Adrenal gland (tissue), 12 donors: ENCODE results near the gene TBCK. TPM values are rescaled to one million over a fixed set of nuclear protein-coding genes. Genes with fewer than 3 reads are reported as not detected.

Experiments
- DNase-seq, 7 donors: peaks; one replicate each; pipeline ENCODE4 v3.0.0-alpha.2; 2019 to 2020
- H3K27ac ChIP-seq, 5 donors: fragments of 200-600 bp; sonication (generic) in 4 of 5; 1 replicate in 3 of 5; 2 replicates in 2 of 5; pipeline versions ENCODE4 v1.5.1 to v1.8.0; 2016 to 2020; ENCODE audit warnings: mild to moderate bottlenecking in 1 of 5
- H3K27me3 ChIP-seq: fragments of 200-600 bp; 2 replicates; pipeline ENCODE4 v1.8.0; 2021
- H3K36me3 ChIP-seq, 2 donors: fragments of 200-600 bp; replicated peaks in 1 of 2; 1 replicate in 1 of 2; 2 replicates in 1 of 2; pipeline versions ENCODE4 v1.5.1 to v1.8.0; 2018 to 2022
- H3K4me1 ChIP-seq, 2 donors: fragments of 200-600 bp; replicated peaks in 1 of 2; 1 replicate in 1 of 2; 2 replicates in 1 of 2; pipeline versions ENCODE4 v1.5.1 to v1.8.0; 2018 to 2021
- H3K4me3 ChIP-seq, 4 donors: fragments of 200-600 bp; sonication (generic) in 3 of 4; one replicate each; pipeline ENCODE4 v1.5.1; 2016 to 2018
- H3K9me3 ChIP-seq, 3 donors: fragments of 200-600 bp; sonication (generic) in 1 of 3; replicated peaks in 1 of 3; 1 replicate in 2 of 3; 2 replicates in 1 of 3; pipeline versions ENCODE4 v1.5.1 to v1.8.0; 2016 to 2021
- POLR2A ChIP-seq, 2 donors: fragments of 450-650 bp; IDR thresholded peaks; one replicate each; pipeline ENCODE4 v1.6.1; 2017; ENCODE audit warnings: antibody characterized with exemption in 2 of 2, mild to moderate bottlenecking in 2 of 2, moderate library complexity in 1 of 2
- WGBS, 4 donors: extraction: QIAGEN DNeasy Blood & Tissue Kit in 2 of 4; methylation state at CpG; one replicate each; pipeline versions ENCODE4 v1.1.5 to v1.1.7; 2013 to 2017; 5-methylcytosine and 5-hydroxymethylcytosine counted together
- intact Hi-C, 2 donors: fragments of 100-400 bp; cut with DNase I; formaldehyde crosslinking; loops; one replicate each; pipeline versions ENCODE4 v1.14.1 to v1.15.0; 2022 to 2023
- polyA plus RNA-seq, 3 donors: library from polyadenylated mRNA; stranded (reverse); fragments of 200-250 nt in 2 of 3; fragments of 350-450 nt in 1 of 3; fragmentation: Illumina TruSeq in 1 of 3; extraction: RNeasy Lipid Tissue Mini Kit (QIAGEN cat#74804) in 1 of 3; gene quantifications; one replicate each; pipeline ENCODE4 v1.2.3, GENCODE V29; 2013 to 2014
- total RNA-seq, 9 donors: library from RNA; depleted of rRNA in 4 of 9; stranded (reverse); fragments of >200 nt in 4 of 9; fragments of 120-200 nt in 1 of 9; fragmentation: NEBNext Ultra II Directional in 1 of 9; extraction: Animal tissue kit (Norgen Biotek cat#: 25700) in 1 of 9; gene quantifications; one replicate each; pipeline versions ENCODE4 v1.1.0 to v1.2.4, GENCODE V29; 2013 to 2023
- TF ChIP-seq, protein P1 (sequence below), 6 experiments: fragments of 450-650 bp in 4 of 6; fragments of 200-600 bp in 2 of 6; sonication (generic) in 1 of 6; IDR thresholded peaks; 1 replicate in 5 of 6; 2 replicates in 1 of 6; pipeline versions ENCODE4 v1.5.1 to v1.8.0; 2016 to 2021; ENCODE audit warnings: antibody characterized with exemption in 6 of 6, mild to moderate bottlenecking in 2 of 6, moderate library complexity in 1 of 6
- donor health status: healthy with polysubstance abuse.
- donor health status: Bipolar disorder and iron deficiency.
- donor health status: DM: yes; HTN: yes; CAD: no.
- donor health status: DM: no; HTN: no; CAD: no.
- donor health status: DM: no; HTN: no; CAD: no.
- donor health status: DM: yes; HTN: yes; CAD: no.

Gene TBCK
- total and polyA plus RNA-seq, 12 donors = 12.6 to 76.3 (median 39.8) TPM

DNA sequence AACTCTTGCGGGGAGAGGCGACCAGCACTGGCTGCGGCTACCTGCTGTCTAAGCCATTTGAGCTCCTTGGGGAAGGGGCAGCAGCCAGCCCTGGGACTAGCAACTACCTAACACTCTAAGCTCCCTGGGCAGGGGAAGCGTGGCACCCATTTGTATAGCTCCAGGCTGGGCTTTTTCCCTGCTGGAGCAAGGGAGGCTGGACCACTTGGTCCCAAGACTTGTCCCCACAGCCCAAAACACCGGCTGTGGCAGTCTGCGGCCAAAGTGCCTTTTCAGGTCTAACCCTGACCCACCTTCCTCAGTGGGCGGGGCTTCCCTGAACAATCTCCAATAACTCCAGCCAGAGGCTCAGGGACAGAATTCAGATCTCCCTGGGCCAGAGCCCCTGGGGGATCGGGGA, 232.9 kb downstream of the TBCK start:
- no peak for DNase-seq
- no peak overlapping the region for H3K4me3 ChIP-seq
- H3K27ac ChIP-seq = no peak overlapping the region
- no peaks in the 10 kb centered on the region for H3K27me3 ChIP-seq
- intact Hi-C loops = no loop called here
- H3K4me1 ChIP-seq = no peaks in the 10 kb centered on the region
- TF ChIP-seq POLR2A (IDR thresholded peaks at IDR 0.05) = no peak
- TF ChIP-seq, protein P1, sequence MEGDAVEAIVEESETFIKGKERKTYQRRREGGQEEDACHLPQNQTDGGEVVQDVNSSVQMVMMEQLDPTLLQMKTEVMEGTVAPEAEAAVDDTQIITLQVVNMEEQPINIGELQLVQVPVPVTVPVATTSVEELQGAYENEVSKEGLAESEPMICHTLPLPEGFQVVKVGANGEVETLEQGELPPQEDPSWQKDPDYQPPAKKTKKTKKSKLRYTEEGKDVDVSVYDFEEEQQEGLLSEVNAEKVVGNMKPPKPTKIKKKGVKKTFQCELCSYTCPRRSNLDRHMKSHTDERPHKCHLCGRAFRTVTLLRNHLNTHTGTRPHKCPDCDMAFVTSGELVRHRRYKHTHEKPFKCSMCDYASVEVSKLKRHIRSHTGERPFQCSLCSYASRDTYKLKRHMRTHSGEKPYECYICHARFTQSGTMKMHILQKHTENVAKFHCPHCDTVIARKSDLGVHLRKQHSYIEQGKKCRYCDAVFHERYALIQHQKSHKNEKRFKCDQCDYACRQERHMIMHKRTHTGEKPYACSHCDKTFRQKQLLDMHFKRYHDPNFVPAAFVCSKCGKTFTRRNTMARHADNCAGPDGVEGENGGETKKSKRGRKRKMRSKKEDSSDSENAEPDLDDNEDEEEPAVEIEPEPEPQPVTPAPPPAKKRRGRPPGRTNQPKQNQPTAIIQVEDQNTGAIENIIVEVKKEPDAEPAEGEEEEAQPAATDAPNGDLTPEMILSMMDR (IDR thresholded peaks at IDR 0.05) = no peak
- 96 to 100% (median 99%) methylated on average over 3 to 8 of the region's 8 CpGs for WGBS, 4 donors
- no peaks in the 10 kb centered on the region for H3K36me3 ChIP-seq
- no peaks in the 10 kb centered on the region for H3K9me3 ChIP-seq

DNA sequence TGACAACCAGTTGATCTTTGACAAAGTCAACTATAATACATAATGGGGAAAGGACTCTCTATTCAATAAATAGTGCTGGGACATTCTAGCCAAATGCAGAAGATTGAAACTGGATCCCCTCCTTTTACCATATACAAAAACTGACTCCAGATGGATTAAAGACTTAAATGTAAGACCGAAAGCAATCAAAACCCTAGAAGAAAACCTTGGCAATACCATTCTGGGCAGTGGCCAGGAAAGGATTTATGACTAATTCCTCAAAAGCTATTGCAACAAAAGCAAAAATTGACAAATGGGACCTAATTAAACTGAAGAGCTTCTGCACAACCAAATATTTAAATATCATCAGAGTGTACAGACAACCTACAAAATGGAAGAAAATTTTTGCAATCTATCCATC, 235.6 kb downstream of the TBCK start:
- Histone ChIP-seq H3K9me3 (no peaks in the 10 kb centered on the region), H3K4me1 (no peaks in the 10 kb centered on the region), H3K27me3 (no peaks in the 10 kb centered on the region), H3K27ac (no peak overlapping the region), H3K4me3 (no peak overlapping the region), H3K36me3 (no peaks in the 10 kb centered on the region)
- TF ChIP-seq POLR2A (IDR thresholded peaks at IDR 0.05) = no peak
- TF ChIP-seq, protein P1 (IDR thresholded peaks at IDR 0.05) = no peak
- DNase-seq = peak in 1 of 7 donors; percentile 35
- WGBS, 4 donors = 41 to 55% (median 47%) methylated on average over 1 of the region's 1 CpG
- intact Hi-C loops = no loop called here

DNA sequence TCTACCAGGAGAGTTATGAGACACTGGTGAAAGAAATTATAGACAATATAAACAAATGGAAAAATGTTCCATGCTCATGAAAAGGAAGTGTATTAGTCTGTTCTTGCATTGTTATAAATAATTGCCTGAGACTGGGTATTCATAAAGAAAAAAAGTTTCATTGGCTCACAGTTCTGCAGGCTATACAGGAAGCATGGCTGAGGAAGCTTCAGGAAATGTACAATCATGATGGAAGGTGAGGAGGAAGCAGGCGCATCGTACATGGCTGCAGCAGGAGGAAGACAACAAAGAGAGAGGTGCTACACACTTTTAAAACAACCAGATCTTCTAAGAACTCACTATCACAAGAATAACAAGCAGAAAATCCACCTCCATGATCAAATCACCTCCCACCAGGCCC, 236.4 kb downstream of the TBCK start:
- no peak for DNase-seq
- no peaks in the 10 kb centered on the region for H3K36me3 ChIP-seq
- H3K9me3 ChIP-seq = no peaks in the 10 kb centered on the region
- no peak overlapping the region for H3K4me3 ChIP-seq
- no peak for TF ChIP-seq POLR2A (IDR thresholded peaks at IDR 0.05)
- TF ChIP-seq, protein P1 (IDR thresholded peaks at IDR 0.05) = no peak
- H3K4me1 ChIP-seq = no peaks in the 10 kb centered on the region
- no peak overlapping the region for H3K27ac ChIP-seq
- intact Hi-C loops = no loop called here
- 79 to 93% (median 84%) methylated on average over 2 of the region's 2 CpGs for WGBS, 4 donors
- H3K27me3 ChIP-seq = no peaks in the 10 kb centered on the region

DNA sequence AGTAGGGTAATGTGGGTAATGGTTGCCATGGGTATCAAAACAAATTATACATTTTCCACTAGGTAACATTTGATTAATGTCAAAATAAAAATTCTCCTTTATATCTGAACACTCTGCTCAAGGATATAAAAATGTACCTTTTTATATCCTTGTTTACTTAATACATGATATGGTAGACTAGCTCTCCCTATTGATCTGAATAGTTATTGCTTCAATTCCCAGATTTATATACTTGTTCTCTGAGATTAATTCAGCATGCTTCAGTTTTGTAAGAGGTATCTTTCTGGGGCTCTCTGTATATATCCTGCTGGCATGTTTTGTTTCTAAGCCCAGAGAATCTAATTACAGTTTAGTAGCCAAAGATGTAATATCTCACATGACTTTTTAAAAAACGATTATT, 251.0 kb downstream of the TBCK start:
- H3K27ac ChIP-seq = no peak overlapping the region
- no peak for TF ChIP-seq POLR2A (IDR thresholded peaks at IDR 0.05)
- TF ChIP-seq, protein P1 (IDR thresholded peaks at IDR 0.05) = no peak
- H3K4me1 ChIP-seq = peaks cover 0 to 6% of the 10 kb centered on the region in 2 donors
- 60 to 78% (median 72%) methylated on average over 1 of the region's 1 CpG for WGBS, 4 donors
- intact Hi-C loops = no loop called here
- no peak overlapping the region for H3K4me3 ChIP-seq
- no peak for DNase-seq
- H3K27me3 ChIP-seq = no peaks in the 10 kb centered on the region
- no peaks in the 10 kb centered on the region for H3K36me3 ChIP-seq
- no peaks in the 10 kb centered on the region for H3K9me3 ChIP-seq
